Epithelial cell of proximal tubule (primary cell): ENCODE measurements around the gene PAMR1. TPM values are rescaled to one million over a fixed set of nuclear protein-coding genes. Genes with fewer than 3 reads are reported as not detected.
"Not testable (repeated sequence)": the region's sequence is repeated elsewhere in the genome, so short reads cannot be mapped to it uniquely, and the experiment has no call there.

Experiments used
- DNase-seq: peaks from one replicate; pipeline ENCODE4 v3.0.0-alpha.2; 2011; ENCODE audit warnings: low read depth
- H3K4me3 ChIP-seq: 2 replicates; pipeline ENCODE4 v1.5.1; 2011; ENCODE audit warnings: low read depth, mild to moderate bottlenecking, low read length
- total RNA-seq: library from RNA; depleted of rRNA; stranded (reverse); fragments of >200 nt; gene quantifications from 2 replicates; pipeline ENCODE4 v1.2.3, GENCODE V29; 2015
- TF ChIP-seq, protein P1 (sequence below): conservative IDR thresholded peaks from 2 replicates; pipeline ENCODE4 v1.5.1; 2012; ENCODE audit warnings: low read depth, mild to moderate bottlenecking, low read length

Gene PAMR1
- total RNA-seq, 1 donor from 2014 or later = 0.06 TPM

- H3K4me3 ChIP-seq = no peak overlapping the region
- TF ChIP-seq, protein P1, sequence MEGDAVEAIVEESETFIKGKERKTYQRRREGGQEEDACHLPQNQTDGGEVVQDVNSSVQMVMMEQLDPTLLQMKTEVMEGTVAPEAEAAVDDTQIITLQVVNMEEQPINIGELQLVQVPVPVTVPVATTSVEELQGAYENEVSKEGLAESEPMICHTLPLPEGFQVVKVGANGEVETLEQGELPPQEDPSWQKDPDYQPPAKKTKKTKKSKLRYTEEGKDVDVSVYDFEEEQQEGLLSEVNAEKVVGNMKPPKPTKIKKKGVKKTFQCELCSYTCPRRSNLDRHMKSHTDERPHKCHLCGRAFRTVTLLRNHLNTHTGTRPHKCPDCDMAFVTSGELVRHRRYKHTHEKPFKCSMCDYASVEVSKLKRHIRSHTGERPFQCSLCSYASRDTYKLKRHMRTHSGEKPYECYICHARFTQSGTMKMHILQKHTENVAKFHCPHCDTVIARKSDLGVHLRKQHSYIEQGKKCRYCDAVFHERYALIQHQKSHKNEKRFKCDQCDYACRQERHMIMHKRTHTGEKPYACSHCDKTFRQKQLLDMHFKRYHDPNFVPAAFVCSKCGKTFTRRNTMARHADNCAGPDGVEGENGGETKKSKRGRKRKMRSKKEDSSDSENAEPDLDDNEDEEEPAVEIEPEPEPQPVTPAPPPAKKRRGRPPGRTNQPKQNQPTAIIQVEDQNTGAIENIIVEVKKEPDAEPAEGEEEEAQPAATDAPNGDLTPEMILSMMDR = no peak
- DNase-seq = no peak
Measured at GRCh38 chr11:35553021-35553420, 27.6 kb upstream of the PAMR1 start.

DNA sequence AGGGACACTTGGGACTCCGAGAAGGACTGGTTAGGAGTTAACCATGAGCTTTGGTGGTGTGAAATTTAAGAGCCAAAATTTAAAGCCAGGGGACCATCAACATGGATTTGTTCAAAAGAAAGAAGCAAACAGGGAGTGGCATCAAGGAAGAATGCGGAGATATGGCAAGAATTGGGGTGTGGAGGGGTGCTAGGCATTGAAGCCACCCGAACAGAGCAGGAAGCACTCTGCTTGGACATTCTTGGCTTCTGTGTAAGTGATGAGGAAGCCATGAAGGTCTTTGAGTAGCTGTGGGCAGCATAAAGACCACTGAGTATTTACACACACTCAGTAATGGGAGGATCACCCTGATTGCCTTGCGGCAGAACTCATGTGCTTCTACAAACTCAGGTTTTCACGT lies 27.2 kb upstream of the PAMR1 start:
- no peak overlapping the region for H3K4me3 ChIP-seq
- TF ChIP-seq, protein P1 = no peak
- DNase-seq = no peak

DNA sequence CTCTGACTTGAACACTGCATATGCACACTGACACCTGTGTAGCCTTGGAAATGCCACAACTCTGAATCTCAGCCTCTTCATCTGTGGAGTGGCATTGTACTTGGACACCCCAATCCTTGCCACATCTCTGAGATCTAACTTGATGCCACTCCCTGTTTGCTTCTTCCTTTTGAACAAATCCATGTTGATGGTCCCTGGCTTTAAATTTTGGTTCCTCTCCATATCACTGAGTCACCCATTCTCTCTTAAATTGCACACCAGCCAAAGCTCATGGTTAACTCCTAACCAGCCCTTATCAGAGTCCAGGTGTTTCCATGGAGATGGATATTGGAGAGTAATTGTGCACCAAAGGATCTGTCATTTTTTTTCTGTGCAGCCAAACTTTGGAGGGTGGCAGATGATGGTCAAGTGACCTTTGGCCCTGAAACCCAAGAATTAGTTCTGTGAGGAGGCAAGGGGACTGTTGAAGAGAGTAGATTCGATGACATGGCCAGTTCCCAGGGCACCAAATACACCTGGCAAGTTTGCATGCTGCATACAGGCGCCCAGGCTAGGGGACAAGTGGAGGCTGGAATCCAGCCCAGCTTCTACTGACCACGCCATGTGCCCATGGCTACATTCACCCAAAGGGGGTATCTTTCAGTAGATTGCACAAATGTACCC lies 25.1 kb upstream of the PAMR1 start:
- DNase-seq = no peak
- no peak overlapping the region for H3K4me3 ChIP-seq
- TF ChIP-seq, protein P1 = no peak

DNA sequence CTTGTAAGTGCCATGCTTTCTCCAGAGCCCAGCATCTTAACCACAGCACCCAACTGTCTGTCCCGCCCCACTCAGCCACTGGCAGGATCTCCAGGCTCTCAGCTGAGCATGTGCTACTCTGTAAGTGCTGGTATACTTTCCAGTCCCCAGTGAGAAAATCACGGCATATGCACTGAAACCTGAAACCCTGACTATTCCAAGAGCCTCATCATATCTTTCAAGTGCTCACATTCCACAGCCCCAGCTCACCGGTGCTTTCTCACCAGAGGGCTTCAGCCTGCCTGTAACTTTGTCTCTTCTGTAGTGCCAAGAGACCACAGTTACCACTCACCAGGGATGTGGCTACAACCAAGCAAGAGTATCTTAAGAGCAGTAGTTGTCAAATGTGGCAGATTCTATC lies 24.4 kb upstream of the PAMR1 start:
- no peak for DNase-seq
- TF ChIP-seq, protein P1 = no peak
- no peak overlapping the region for H3K4me3 ChIP-seq

DNA sequence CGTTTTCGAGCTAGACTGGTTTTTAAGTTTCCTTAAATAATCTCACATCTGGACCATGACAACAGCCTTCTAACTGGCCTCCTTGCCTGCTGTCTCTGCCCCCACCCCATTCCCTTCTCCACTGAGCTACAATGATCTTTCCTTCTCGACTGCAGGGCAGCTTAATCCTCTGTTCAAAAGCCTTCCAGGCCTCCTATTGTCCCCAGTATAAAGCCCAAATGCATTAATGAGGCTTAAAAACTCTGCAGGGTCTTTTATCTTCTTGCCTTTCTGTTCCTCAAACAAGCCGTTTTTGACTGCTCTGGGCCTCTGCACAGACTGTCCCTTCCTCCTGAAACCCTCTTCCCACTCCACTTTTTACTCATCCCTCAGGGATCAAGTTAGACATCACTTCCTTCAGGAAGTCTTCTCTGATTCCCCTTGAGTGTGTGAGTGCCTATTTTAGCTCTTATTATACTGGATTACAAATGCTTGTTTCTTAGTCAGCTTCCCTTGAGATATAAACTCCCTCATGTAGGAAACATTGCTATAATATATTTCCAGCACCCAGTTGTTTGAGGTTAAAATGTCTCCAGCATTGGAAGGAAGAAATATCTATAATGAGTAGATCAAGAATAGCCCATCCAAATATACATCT lies 23.6 kb upstream of the PAMR1 start:
- no peak for DNase-seq
- TF ChIP-seq, protein P1 = no peak
- no peak overlapping the region for H3K4me3 ChIP-seq

DNA sequence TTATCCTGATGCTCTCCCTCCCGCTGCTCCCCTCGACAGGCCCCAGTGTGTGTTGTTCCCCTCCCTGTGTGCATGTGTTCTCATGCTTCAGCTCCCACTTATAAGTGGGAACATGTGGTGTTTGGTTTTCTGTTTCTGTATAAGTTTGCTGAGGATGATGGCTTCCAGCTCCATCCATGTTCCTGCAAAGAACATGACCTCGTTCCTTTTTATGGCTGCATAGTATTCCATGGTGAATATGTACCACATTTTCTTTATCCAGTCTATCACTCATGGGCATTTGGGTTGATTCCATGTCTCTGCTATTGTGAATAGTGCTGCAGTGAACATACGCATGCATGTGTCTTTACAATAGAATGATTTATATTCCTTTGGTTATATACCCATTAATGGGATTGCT lies 22.6 kb upstream of the PAMR1 start:
- H3K4me3 ChIP-seq, DNase-seq: not testable (repeated sequence)

GRCh38 chr11:35546317-35546716 lies 20.9 kb upstream of the PAMR1 start:
- TF ChIP-seq, protein P1 = no peak
- DNase-seq = no peak
- H3K4me3 ChIP-seq = no peak overlapping the region
